GM19238 (cell line): ENCODE data around the gene TENM4.
A peak's percentile ranks its signal among the peaks of the same experiment; 100 is the strongest.

Source experiments
- DNase-seq: peaks from one replicate; pipeline ENCODE4 v3.0.0; 2011; ENCODE audit warnings: low spot score; ENCODE audit not compliant: insufficient read length

TENM4 gene

DNA sequence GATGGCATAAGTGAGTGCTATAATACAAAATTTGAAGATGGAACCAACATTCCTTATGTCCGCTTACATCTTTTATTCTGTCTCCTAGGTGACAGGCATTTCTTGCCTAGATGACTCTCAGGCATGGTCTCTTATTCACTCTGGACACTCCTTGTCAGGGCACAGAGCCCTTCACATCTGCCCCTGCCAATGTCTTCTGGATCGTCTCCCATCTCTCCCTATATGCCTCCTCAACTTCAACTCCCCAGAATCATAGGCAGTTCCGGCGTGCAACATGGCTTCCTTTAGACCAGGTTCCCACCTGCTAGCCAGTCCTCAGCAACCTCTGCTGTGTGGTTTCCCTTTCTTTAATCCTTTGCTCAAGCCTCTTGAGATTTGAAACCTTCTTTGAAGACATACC, 300.9 kb downstream of the TENM4 start:
- DNase-seq, result no peak

DNA sequence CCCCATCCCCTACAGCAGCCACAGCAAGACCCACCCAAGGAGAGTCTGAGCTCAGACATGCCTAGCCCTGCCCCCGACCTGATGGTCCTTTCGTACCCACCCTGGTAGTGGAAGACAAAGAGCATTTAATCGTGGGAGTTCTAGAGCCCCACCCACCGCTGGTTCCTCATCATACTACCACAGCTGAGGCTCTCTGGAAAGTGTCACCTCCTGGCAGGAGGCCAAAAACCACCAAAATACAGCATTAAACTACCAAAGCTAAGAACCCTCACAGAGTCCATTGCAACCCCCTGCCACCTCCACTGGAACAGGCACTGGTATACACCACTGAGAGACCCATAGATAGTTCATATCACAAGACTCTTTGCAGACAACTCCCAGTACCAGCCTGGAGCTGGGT, 311.1 kb downstream of the TENM4 start:
- no peak for DNase-seq

DNA sequence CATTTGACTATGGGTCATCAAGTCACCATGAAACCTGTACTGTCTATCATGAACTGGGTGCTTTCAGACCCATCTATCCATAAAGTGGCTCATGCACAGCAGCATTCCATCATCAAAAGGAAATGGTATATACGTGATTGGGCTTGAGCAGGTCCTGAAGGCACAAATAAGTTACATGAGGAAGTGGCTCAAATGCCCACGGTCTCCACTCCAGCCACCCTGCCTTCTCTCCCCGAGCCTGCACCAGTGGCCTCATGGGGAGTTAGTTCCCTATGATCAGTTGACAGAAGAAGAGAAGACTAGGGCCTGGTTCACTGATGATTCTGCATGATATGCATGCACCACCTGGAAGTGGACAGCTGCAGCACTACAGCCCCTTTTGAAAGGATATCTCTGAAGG, 312.5 kb downstream of the TENM4 start:
- DNase-seq, result no peak

GRCh38 chr11:79122759-79123158, 318.1 kb downstream of the TENM4 start:
- DNase-seq, result no peak

- DNase-seq, result no peak
Observed at GRCh38 chr11:79121351-79121750, 319.5 kb downstream of the TENM4 start.

DNA sequence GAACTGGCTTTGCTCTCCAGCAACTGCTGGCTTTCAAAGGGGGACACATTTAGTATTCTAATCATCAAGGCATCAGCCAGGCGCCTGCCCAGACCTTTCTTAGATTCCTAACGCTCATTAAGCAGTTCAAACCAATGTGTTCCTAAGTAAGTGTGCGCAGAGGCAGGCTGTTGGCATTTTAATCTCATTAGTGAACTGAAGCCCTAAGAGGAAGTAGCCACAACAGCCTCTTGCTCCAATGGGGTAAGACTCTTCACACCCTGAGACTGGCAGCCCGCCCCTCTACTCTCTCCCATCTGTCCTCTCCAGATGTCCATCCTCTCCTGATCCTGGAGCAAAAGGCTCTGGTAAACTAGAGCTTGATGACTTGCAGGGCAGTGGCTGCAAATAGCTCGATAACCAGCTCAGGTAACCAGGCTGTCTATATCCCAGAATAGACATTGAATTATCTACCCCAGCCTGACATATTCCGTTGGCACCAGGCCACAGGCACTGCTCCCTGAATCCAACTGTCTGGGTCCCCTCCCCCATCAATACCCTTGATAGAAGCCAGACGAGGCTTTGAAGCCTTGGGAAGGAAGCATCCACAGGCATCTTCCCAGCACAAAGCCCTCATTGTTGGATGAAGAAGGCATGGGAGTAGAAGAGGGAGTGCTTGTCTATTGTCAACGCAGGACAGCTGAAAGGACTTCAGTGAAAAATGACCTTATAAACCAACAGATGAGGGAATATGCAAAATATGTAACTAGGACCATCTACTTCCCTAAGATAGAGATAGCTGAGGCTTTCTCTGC, 321.1 kb downstream of the TENM4 start:
- DNase-seq, result no peak

DNA sequence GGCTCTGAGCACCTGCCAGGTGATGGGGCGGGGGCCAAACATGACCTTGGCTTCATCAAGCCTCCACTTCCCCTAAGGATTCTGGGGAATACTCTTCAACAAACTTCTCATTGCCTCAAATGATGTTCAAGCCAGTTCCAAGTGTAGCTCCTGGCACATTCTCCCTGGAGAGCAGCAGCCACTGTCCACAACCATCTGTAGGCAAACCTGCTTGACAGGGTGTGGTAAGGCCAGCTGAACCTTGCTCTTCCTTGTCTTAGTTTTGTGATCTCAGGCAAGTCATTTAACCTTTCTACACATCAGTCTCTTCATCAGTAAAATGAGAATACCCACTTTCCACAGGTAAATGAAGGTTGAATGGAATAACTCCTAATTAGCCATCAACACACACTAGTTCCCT, 323.3 kb downstream of the TENM4 start:
- DNase-seq, result no peak

DNA sequence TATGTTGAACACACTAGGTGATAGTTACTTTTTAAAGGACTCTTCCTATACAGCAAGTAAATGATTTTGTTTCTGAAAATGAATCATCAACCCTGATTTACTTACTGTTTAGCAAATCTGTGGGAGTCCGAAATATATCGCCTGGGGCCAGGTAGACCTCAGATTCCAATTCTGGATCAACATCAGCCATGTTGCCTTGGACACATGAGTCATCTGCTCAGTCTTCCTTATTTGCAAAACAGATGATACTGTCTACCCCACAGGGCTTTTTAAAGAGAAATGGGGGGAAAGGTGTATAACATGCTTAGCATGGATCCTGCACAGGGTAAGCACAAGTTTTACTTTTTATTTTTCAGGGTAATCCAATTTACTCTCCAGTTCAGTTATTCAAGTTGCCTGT, 324.2 kb downstream of the TENM4 start:
- no peak for DNase-seq

- DNase-seq, result no peak
Observed at GRCh38 chr11:79113054-79113690, 327.7 kb downstream of the TENM4 start.

- DNase-seq, result no peak
Observed at GRCh38 chr11:79110796-79111195, 330.0 kb downstream of the TENM4 start.

DNA sequence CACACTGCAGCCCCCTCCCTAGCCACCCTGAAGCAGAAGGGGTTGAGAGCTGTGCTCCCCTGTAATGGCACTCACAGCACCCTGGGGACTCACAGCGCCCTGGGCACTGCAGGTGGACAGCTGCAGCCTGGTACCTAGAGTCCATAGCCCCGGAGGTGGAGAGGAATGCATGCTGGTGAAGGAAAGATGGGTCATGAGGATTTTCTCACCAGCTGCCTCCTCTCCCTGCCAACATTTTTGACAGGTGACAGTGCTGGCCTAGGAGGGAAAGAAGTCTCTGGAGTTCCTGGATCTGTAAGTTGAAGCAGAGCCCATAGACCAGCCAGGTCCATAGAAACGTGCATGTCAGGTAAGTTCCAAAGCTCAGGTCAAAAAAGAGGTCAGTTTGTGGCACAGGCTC, 330.5 kb downstream of the TENM4 start:
- DNase-seq, result no peak

DNA sequence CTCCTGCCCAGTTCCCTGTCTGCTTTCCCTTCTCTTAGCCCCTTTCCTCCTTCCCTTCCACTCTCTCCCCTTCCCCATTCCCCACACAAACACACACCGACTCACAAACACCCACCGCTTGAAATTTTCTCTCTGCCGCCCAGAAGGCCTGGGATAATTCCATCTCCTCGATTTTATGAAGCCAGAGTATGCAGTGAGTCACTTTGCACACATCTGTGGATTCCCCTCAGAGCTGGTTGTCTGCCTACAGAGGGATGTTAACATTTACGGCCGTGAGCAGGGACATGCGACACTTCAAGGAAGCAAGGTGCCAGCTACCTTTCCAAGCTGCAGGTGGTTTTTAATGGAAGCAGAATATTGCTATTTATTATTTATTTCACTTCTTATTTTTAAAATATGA, 332.0 kb downstream of the TENM4 start:
- DNase-seq, result no peak

GRCh38 chr11:79102840-79103239, 338.0 kb downstream of the TENM4 start:
- no peak for DNase-seq

DNA sequence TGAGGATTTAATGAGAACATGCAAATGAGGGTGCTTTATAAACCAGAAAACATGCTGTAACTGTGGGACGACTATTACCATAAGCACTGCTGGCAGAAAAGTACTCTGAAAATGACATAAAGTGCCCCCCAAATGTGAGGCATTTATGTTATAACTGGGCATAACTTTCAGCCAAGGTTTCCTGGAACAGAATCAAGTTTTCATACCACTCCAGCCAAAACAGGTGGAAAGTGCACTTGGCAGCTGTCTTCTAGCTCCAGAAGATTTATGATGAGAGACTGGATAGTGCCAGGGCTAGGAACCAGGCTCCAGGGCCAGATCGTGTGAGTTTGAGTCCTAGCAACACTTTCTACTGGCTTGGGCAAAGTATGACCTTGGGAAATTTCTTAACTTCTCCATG, 339.2 kb downstream of the TENM4 start:
- DNase-seq, result no peak

DNA sequence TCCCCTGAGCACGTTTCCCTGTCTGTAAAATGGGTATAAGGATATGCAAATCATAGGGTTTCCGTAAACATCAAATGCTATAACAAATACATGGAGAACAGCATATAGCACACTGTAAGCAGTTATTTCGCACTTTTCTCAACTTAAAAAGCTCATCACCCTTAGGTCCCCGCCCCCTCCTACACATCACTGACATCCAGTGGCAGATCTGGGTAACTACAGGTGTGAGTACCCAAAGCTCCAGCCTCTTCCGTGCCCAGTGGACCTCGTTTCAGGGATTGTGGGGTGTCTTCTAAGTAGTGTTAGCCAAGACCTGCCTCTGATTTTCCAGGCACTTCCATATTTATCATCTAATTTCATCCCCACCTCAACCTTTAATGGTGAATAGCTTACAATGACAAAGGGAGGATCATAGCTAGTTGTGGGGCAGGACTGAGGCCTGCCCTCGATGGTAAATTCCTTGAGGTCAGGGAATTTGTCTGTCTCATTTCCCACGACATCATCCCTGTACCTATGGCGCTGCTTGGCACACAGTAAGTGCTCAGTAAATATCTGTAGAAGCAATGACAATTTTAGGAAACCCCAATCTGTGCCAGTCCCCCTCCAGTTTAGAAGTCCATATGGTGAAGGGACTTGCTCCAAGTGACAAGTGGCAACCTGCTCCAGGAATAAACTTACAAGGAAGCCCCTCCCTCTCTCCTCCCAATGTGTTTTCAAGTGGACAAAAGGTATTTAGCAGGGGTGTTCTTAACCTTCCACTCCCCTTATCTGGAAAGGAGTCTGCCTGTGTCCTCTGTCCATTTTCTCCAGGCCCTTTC, 340.5 kb downstream of the TENM4 start:
- DNase-seq, result peak; percentile 68

- DNase-seq, result no peak
Observed at GRCh38 chr11:79098146-79098545, 342.7 kb downstream of the TENM4 start.

DNA sequence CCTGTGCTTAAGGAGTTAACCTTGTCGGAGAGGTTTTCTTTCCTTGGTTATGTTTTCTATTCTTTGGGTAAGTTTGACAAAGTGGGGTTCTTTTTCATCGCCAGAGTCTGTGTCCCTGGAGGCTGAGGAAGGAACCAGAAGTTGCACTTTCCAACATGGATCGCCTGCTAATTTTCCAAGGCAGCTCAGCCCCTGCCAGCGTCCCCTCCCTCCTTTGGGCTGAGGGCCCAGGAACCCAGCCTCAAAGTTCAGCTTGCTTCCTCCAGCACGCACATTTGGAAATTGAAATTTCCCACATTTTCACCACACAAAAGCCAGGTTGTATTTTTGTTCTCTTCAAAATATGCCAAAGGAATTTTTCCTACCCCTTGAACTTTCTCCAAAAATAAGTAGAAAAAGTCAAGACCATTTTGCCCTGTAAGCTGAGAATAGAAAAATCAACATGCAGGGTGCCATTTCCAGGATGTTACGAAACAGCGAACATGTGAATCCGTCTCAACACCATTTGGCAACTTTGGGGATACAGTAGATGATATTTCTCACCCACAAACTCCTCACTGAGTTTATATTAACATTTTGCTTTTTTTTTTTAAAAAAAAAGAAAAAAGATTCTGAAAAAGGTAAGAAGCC, 343.5 kb downstream of the TENM4 start:
- DNase-seq, result no peak

DNA sequence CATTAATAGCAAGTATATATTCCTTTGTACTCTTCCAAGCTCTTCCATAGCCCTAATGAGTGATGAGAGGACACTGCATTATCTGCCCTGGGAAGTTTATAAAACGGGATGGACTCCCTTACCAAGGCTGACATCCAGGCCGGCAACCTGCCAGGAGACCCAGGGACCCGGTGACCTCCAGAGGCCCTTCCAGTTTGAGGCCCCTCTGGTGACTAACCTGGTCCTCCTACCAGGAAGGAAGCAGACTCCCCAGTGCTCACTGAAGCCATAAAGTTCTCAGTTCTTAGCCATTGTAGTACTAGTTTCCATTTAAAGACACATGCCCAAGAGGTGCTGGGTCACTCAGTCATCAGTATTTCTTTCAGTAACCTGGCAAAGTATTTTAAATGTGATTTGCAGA, 345.4 kb downstream of the TENM4 start:
- DNase-seq, result no peak

DNA sequence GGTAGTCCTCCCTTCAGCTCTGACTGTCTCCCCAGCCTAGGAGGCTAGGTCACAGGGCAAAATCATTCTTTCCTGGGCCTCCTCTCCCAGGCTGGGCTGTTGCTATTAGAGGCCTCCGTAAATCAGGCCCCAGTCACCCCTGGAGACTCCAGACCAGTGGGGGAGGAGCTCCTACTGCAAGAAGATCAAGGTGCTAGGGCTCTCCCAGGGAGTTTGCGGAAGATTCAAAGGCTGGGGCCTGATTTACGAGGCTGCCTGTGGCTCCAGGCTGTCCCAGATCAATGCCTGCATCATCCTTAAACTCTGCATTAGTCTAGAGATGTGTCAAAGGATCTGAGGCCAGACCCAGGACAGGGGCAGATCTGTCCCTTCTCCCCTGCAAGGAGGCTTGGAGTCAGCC, 346.2 kb downstream of the TENM4 start:
- DNase-seq, result no peak

DNA sequence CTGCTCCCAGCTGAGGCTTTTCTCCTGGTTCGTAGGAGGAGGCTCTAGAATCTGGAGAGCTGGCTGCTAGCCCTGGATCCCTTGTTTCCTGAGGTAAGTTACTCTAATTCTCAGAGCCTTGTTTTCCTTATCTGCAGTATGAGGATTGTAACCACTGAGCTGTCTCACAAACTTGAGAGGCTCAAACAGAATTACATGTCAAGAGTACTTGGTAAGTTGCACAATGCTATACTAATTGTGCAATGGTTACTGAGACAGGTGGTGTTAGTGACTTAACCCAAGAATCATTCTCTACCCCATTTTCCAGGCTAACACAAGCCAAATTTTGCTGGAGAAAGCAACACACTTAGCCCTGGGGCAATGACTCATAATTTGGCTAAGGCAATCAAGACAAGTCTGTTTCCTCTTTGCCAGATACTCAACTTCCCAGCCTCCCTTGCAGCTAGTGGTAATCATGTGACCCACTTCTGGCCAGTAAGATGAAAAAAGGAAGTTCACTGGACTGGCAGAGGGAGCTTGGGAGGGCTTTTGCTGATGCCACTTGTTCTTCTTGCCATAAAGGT, 348.0 kb downstream of the TENM4 start:
- DNase-seq, result no peak

- no peak for DNase-seq
Observed at GRCh38 chr11:79090191-79090705, 350.6 kb downstream of the TENM4 start.
